Left lung (tissue), 10 donors: ENCODE results near the gene HOXC9. TPM values are rescaled to one million over a fixed set of nuclear protein-coding genes. Genes with fewer than 3 reads are reported as not detected.

ENCODE experiments used
- ATAC-seq: fragments of 200-7000 bp; cut with Tn5 transposase; one replicate; pipeline ENCODE4 v1.9.1; 2020; ENCODE audit warnings: moderate library complexity
- DNase-seq, 4 donors: peaks; one replicate each; pipeline ENCODE4 v3.0.0-alpha.2; 2013 to 2020
- H3K27ac ChIP-seq, 2 donors: fragments of 200-600 bp; sonication (generic) in 1 of 2; one replicate each; pipeline versions ENCODE4 v1.5.0 to v1.8.0; 2020 to 2021
- H3K27me3 ChIP-seq, 2 donors: fragments of 200-600 bp; sonication (generic) in 1 of 2; one replicate each; pipeline versions ENCODE4 v1.5.0 to v1.8.0; 2020 to 2021
- H3K36me3 ChIP-seq, 2 donors: fragments of 200-600 bp; sonication (generic) in 1 of 2; one replicate each; pipeline versions ENCODE4 v1.5.0 to v1.8.0; 2020 to 2021
- H3K4me1 ChIP-seq, 2 donors: fragments of 200-600 bp; one replicate each; pipeline ENCODE4 v1.8.0; 2021
- H3K4me3 ChIP-seq, 2 donors: fragments of 200-600 bp; sonication (generic) in 1 of 2; one replicate each; pipeline versions ENCODE4 v1.5.0 to v1.8.0; 2020 to 2021; ENCODE audit warnings: mild to moderate bottlenecking in 1 of 2
- H3K9me3 ChIP-seq, 2 donors: fragments of 200-600 bp; sonication (generic) in 1 of 2; one replicate each; pipeline versions ENCODE4 v1.5.0 to v1.8.0; 2020 to 2021
- CTCF ChIP-seq, 2 donors: fragments of 200-600 bp; sonication (generic) in 1 of 2; IDR thresholded peaks; one replicate each; pipeline versions ENCODE4 v1.5.0 to v1.8.0; 2021; ENCODE audit warnings: antibody characterized with exemption in 2 of 2
- intact Hi-C, 2 donors: fragments of 100-400 bp; cut with DNase I; formaldehyde crosslinking; loops; one replicate each; pipeline versions ENCODE4 v1.11.2 to v1.14.2; 2022
- polyA plus RNA-seq, 6 donors: library from polyadenylated mRNA; unstranded; fragments of 120-200 nt; gene quantifications; one replicate each; pipeline ENCODE4 v1.2.1, GENCODE V29; 2013; ENCODE audit not compliant: insufficient read length in 6 of 6
- total RNA-seq, 2 donors: library from RNA; stranded (reverse); fragmentation: NEBNext Ultra II Directional; extraction: Animal tissue kit (Norgen Biotek cat#: 25700); gene quantifications; one replicate each; pipeline ENCODE4 v1.2.1, GENCODE V29; 2021
- donor health status: DM: no; HTN: yes; CAD: no.
- donor health status: DM: no; HTN: no; CAD: no.

The HOXC9 gene
- total and polyA plus RNA-seq, 8 donors = 0.30 to 0.91 (median 0.58) TPM; not detected in 1

GRCh38 chr12:53951577-53952334 lies 48.2 kb upstream of the HOXC9 start:
- intact Hi-C loops = no loop called here

GRCh38 chr12:53952335-53952694 lies 47.6 kb upstream of the HOXC9 start:
- TF ChIP-seq CTCF (IDR thresholded peaks at IDR 0.05) = no peak
- Histone ChIP-seq H3K27me3 (peaks cover 99 to 100% of the 10 kb centered on the region in 2 donors), H3K9me3 (no peaks in the 10 kb centered on the region), H3K27ac (no peak overlapping the region), H3K4me1 (peaks cover 0 to 7% of the 10 kb centered on the region in 2 donors), H3K4me3 (no peak overlapping the region), H3K36me3 (no peaks in the 10 kb centered on the region)
- DNase-seq = peak in 1 of 4 donors; percentile 49
- ATAC-seq = no peak
- intact Hi-C loops = no loop called here

More at GRCh38 chr12:53951577-53952334, 48.2 kb upstream of the HOXC9 start:
- no peak for TF ChIP-seq CTCF (IDR thresholded peaks at IDR 0.05)
- peaks cover 0 to 7% of the 10 kb centered on the region in 2 donors for H3K4me1 ChIP-seq
- no peak overlapping the region for H3K27ac ChIP-seq
- DNase-seq (peak in 1 of 4 donors; percentile 74), ATAC-seq (no peak)
- peaks cover 99 to 100% of the 10 kb centered on the region in 2 donors for H3K27me3 ChIP-seq
- H3K4me3 ChIP-seq = no peak overlapping the region
- no peaks in the 10 kb centered on the region for H3K36me3 ChIP-seq
- H3K9me3 ChIP-seq = no peaks in the 10 kb centered on the region

GRCh38 chr12:53952871-53953734 lies 46.9 kb upstream of the HOXC9 start:
- H3K9me3 ChIP-seq = no peaks in the 10 kb centered on the region
- no peak for TF ChIP-seq CTCF (IDR thresholded peaks at IDR 0.05)
- peaks cover 0 to 7% of the 10 kb centered on the region in 2 donors for H3K4me1 ChIP-seq
- H3K27me3 ChIP-seq = peaks cover 100% of the 10 kb centered on the region in 2 donors
- H3K4me3 ChIP-seq = no peak overlapping the region
- no peak for ATAC-seq
- peak in 1 of 4 donors; percentile 67 for DNase-seq
- intact Hi-C loops = no loop called here
- no peak overlapping the region for H3K27ac ChIP-seq
- no peaks in the 10 kb centered on the region for H3K36me3 ChIP-seq

- Histone ChIP-seq H3K4me3 (no peak overlapping the region), H3K4me1 (peaks cover 0 to 7% of the 10 kb centered on the region in 2 donors), H3K9me3 (no peaks in the 10 kb centered on the region), H3K36me3 (no peaks in the 10 kb centered on the region), H3K27ac (no peak overlapping the region), H3K27me3 (peaks cover 100% of the 10 kb centered on the region in 2 donors)
- intact Hi-C loops = no loop called here
- no peak for ATAC-seq
- no peak for TF ChIP-seq CTCF (IDR thresholded peaks at IDR 0.05)
- no peak for DNase-seq
Measured at GRCh38 chr12:53953831-53954693, 45.9 kb upstream of the HOXC9 start.
